Fibroblast of lung (primary cell): Measurements from ENCODE around the gene ATXN7L1.

Experiments used
- CTCF ChIP-seq, 2 donors: IDR thresholded peaks in 1 of 2; conservative IDR thresholded peaks in 1 of 2; 1 replicate in 1 of 2; 2 replicates in 1 of 2; pipeline ENCODE4 v1.5.1; 2011 to 2012; ENCODE audit warnings: low read length in 2 of 2, control low read depth in 1 of 2, inconsistent platforms in 1 of 2, low read depth in 1 of 2, mild to moderate bottlenecking in 1 of 2
- EZH2 ChIP-seq: IDR thresholded peaks from 2 replicates; pipeline ENCODE4 v1.5.1; 2012; ENCODE audit warnings: low read length, control low read depth, mild to moderate bottlenecking; ENCODE audit errors: missing control alignments

DNA sequence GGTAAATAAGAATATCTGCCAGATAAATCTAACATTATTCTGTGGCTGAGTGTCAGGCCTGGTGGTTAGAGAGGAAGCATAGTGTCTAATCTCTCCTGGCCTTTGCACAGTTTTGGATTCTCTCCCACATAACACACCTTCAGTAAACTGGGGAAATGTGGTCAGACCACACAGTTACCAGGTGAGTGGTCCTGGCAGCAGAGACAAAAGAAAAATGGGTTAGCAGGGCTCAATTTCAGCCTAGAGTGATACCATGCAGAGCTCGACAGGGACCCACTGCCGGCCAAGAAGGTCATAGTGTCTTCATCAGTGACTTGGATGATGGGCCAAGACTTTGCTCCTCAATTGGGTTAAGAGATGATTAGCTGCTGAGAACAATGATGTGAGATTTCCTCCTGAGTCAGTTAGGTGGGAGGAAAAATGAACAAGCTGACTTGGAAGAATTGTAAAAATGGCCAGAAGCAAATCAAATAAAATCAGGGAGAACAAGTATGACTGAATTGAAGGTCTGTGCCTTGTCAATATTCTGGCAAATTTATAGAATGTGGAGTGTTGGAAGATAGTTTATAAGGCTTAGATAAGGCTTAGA, 225.9 kb downstream of the ATXN7L1 start:
- TF ChIP-seq CTCF (conservative IDR thresholded peaks at IDR 0.05 in 1 of 2, IDR thresholded peaks at IDR 0.05 in 1 of 2; ENCODE audit: low read depth in 1 of 2, low read length in 2 of 2), result no peak
- TF ChIP-seq EZH2, result no peak
